Stomach (tissue), 4 donors: ENCODE results near the gene SYT15.
"Not testable (repeated sequence)": the region's sequence is repeated elsewhere in the genome, so short reads cannot be mapped to it uniquely, and the experiment has no call there.

Source experiments
- POLR2A ChIP-seq, 4 donors: fragments of 450-650 bp; IDR thresholded peaks; one replicate each; pipeline ENCODE4 v1.6.1; 2016; ENCODE audit warnings: antibody characterized with exemption in 4 of 4, control low read depth in 2 of 4, mild to moderate bottlenecking in 1 of 4, moderate library complexity in 1 of 4
- TF ChIP-seq, protein P1 (sequence below), 7 experiments: fragments of 450-650 bp in 4 of 7; fragments of 200-600 bp in 3 of 7; sonication (generic) in 3 of 7; IDR thresholded peaks; one replicate each; pipeline ENCODE4 v1.5.1; 2016 to 2019; ENCODE audit warnings: antibody characterized with exemption in 7 of 7, control low read depth in 2 of 7, mild to moderate bottlenecking in 1 of 7

DNA sequence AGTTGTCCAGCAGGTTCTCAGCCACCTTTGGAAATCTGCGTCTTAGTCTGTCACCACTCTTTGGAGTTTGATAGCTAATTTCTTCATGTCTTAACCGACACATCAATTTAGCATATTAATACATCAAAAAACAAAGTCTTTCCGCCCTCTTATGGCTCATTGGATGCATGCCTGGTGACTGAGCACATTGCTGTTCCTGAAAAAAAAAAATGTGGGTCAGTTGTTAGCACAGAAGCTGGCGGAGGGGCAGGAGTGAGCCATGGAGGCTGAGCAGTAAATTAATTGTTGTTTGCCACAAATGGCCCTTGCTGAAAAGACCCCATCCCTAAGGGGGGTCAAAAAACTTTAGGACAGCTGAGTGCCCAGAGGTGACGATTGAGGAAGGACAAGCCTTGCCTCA is 5.6 kb upstream of the SYT15 start:
- TF ChIP-seq, protein P1, sequence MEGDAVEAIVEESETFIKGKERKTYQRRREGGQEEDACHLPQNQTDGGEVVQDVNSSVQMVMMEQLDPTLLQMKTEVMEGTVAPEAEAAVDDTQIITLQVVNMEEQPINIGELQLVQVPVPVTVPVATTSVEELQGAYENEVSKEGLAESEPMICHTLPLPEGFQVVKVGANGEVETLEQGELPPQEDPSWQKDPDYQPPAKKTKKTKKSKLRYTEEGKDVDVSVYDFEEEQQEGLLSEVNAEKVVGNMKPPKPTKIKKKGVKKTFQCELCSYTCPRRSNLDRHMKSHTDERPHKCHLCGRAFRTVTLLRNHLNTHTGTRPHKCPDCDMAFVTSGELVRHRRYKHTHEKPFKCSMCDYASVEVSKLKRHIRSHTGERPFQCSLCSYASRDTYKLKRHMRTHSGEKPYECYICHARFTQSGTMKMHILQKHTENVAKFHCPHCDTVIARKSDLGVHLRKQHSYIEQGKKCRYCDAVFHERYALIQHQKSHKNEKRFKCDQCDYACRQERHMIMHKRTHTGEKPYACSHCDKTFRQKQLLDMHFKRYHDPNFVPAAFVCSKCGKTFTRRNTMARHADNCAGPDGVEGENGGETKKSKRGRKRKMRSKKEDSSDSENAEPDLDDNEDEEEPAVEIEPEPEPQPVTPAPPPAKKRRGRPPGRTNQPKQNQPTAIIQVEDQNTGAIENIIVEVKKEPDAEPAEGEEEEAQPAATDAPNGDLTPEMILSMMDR (IDR thresholded peaks at IDR 0.05) = not testable (repeated sequence)
- TF ChIP-seq POLR2A (IDR thresholded peaks at IDR 0.05) = not testable (repeated sequence)
